Prostate gland (tissue), 2 donors: ENCODE results near the gene FLG. TPM values are rescaled to one million over a fixed set of nuclear protein-coding genes. Genes with fewer than 3 reads are reported as not detected.

ENCODE experiments used
- DNase-seq: peaks from one replicate; pipeline ENCODE4 v3.0.0-alpha.2; 2019; ENCODE audit warnings: low spot score
- H3K27ac ChIP-seq, 2 donors: fragments of 200-600 bp; sonication (generic); 2 replicates each; pipeline ENCODE4 v1.5.1; 2017 to 2019
- H3K27me3 ChIP-seq: fragments of 200-600 bp; sonication (generic); replicated peaks from 2 replicates; pipeline ENCODE4 v1.5.1; 2019; ENCODE audit not compliant: insufficient read depth
- H3K36me3 ChIP-seq, 2 donors: fragments of 200-600 bp; sonication (generic); 1 replicate in 1 of 2; 2 replicates in 1 of 2; pipeline versions ENCODE4 v1.5.1 to v1.8.1; 2017 to 2019
- H3K4me1 ChIP-seq: fragments of 200-600 bp; sonication (generic); replicated peaks from 2 replicates; pipeline ENCODE4 v1.5.1; 2019
- H3K4me3 ChIP-seq, 2 donors: fragments of 200-600 bp; sonication (generic); 2 replicates each; pipeline ENCODE4 v1.5.1; 2017 to 2019
- H3K9me3 ChIP-seq: fragments of 200-600 bp; sonication (generic); 2 replicates; pipeline ENCODE4 v1.5.1; 2017
- POLR2A ChIP-seq: fragments of 450-650 bp; IDR thresholded peaks from one replicate; pipeline ENCODE4 v1.6.1; 2016; ENCODE audit warnings: antibody characterized with exemption, mild to moderate bottlenecking
- POLR2AphosphoS5 ChIP-seq: sonication (generic); formaldehyde crosslinking; IDR thresholded peaks from one replicate; pipeline ENCODE4 v1.6.1; 2017; ENCODE audit warnings: antibody characterized with exemption
- WGBS: methylation state at CpG from one replicate; pipeline ENCODE4 v1.1.5; 2018; 5-methylcytosine and 5-hydroxymethylcytosine counted together
- intact Hi-C: fragments of 100-400 bp; cut with DNase I; formaldehyde crosslinking; loops from one replicate; pipeline ENCODE4 v1.14.2; 2022
- total RNA-seq, 2 donors: library from RNA; depleted of rRNA; stranded (reverse); fragments of >200 nt; gene quantifications; one replicate each; pipeline ENCODE4 v1.1.0, GENCODE V29; 2016
- TF ChIP-seq, protein P1 (sequence below), 4 experiments: fragments of 200-600 bp in 2 of 4; fragments of 450-650 bp in 2 of 4; sonication (generic) in 2 of 4; IDR thresholded peaks; 1 replicate in 3 of 4; 2 replicates in 1 of 4; pipeline ENCODE4 v1.5.1; 2016 to 2019; ENCODE audit warnings: antibody characterized with exemption in 4 of 4, mild to moderate bottlenecking in 2 of 4, moderate library complexity in 2 of 4

The FLG gene
- total RNA-seq, 2 donors from 2014 or later, result 0.91 to 13.6 TPM

DNA sequence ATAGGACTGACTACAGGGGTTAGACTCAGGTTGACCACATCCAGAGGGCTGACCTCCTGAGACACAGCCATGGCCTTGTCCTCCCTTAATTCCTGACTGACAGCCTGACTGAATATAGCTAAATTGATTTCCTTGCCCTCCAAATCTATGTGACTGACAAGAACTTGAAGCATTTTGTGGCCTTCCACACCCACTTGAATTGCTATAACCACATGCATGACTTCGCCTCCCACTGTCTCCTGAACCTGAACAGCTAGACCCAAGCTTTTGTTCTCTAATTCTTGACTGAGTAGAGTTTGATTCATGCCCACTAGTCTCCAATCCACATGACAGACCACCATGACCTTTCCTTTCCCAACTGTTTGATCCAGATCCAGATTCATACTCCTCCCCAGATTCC lies 31.7 kb upstream of the FLG start:
- H3K27ac ChIP-seq, result no peak overlapping the region
- DNase-seq, result no peak
- 88% methylated on average over 1 of the region's 1 CpG for WGBS
- no peaks in the 10 kb centered on the region for H3K27me3 ChIP-seq
- no peaks in the 10 kb centered on the region for H3K9me3 ChIP-seq
- H3K4me1 ChIP-seq, result no peaks in the 10 kb centered on the region
- H3K4me3 ChIP-seq, result no peak overlapping the region
- intact Hi-C loops, result no loop called here
- no peak for TF ChIP-seq POLR2A
- TF ChIP-seq, protein P1, sequence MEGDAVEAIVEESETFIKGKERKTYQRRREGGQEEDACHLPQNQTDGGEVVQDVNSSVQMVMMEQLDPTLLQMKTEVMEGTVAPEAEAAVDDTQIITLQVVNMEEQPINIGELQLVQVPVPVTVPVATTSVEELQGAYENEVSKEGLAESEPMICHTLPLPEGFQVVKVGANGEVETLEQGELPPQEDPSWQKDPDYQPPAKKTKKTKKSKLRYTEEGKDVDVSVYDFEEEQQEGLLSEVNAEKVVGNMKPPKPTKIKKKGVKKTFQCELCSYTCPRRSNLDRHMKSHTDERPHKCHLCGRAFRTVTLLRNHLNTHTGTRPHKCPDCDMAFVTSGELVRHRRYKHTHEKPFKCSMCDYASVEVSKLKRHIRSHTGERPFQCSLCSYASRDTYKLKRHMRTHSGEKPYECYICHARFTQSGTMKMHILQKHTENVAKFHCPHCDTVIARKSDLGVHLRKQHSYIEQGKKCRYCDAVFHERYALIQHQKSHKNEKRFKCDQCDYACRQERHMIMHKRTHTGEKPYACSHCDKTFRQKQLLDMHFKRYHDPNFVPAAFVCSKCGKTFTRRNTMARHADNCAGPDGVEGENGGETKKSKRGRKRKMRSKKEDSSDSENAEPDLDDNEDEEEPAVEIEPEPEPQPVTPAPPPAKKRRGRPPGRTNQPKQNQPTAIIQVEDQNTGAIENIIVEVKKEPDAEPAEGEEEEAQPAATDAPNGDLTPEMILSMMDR (IDR thresholded peaks at IDR 0.05), result no peak
- no peak for TF ChIP-seq POLR2AphosphoS5
- no peaks in the 10 kb centered on the region for H3K36me3 ChIP-seq

DNA sequence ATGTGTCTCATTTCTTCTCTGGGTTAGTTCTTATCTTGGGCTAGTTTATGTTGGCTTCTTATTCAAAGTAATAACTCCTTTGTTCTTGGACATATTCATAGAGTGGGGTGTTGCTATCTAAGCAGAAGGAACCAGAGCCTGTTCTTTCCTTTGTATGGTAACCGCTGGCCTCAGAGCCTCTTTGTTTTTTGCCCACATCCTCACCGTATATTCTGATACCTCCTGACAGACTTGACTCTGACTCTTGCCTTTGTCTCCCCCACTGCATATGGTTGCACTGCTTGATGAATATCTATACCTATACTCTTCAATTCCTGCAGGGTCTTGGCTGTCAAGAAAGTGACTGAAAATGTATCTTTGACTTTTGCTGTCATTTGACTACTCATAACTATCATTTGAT lies 24.6 kb upstream of the FLG start:
- Histone ChIP-seq H3K36me3 (no peaks in the 10 kb centered on the region), H3K4me3 (no peak overlapping the region), H3K9me3 (no peaks in the 10 kb centered on the region), H3K27me3 (no peaks in the 10 kb centered on the region), H3K27ac (no peak overlapping the region), H3K4me1 (no peaks in the 10 kb centered on the region)
- TF ChIP-seq POLR2A (no peak), POLR2AphosphoS5 (no peak)
- TF ChIP-seq, protein P1 (IDR thresholded peaks at IDR 0.05), result no peak
- WGBS, result 93% methylated on average over 2 of the region's 2 CpGs
- DNase-seq, result no peak
- intact Hi-C loops, result no loop called here

DNA sequence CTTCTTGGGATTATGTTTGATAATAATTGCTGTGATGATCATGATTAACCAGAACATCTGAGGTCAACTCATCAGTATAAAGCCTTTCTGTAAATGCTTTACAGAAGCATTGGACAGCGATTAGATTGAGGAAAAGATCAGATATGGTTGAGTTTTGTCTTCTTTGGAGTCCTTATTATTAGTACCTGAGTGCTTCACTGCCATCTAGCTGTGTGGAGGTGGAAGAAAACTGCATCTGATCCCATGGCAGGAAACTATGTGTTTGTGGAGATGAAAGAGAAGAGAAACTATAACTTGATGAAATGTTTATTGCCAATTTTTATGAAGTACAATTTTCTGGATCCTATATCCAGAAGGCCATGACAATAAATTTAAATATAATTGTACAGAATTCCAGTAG lies 23.4 kb upstream of the FLG start:
- no peaks in the 10 kb centered on the region for H3K4me1 ChIP-seq
- intact Hi-C loops, result no loop called here
- H3K27ac ChIP-seq, result no peak overlapping the region
- DNase-seq, result no peak
- H3K27me3 ChIP-seq, result no peaks in the 10 kb centered on the region
- H3K4me3 ChIP-seq, result no peak overlapping the region
- H3K9me3 ChIP-seq, result no peaks in the 10 kb centered on the region
- H3K36me3 ChIP-seq, result no peaks in the 10 kb centered on the region
- TF ChIP-seq, protein P1 (IDR thresholded peaks at IDR 0.05), result no peak
- TF ChIP-seq POLR2A (no peak), POLR2AphosphoS5 (no peak)
- WGBS, result 61% methylated on average over 1 of the region's 1 CpG

DNA sequence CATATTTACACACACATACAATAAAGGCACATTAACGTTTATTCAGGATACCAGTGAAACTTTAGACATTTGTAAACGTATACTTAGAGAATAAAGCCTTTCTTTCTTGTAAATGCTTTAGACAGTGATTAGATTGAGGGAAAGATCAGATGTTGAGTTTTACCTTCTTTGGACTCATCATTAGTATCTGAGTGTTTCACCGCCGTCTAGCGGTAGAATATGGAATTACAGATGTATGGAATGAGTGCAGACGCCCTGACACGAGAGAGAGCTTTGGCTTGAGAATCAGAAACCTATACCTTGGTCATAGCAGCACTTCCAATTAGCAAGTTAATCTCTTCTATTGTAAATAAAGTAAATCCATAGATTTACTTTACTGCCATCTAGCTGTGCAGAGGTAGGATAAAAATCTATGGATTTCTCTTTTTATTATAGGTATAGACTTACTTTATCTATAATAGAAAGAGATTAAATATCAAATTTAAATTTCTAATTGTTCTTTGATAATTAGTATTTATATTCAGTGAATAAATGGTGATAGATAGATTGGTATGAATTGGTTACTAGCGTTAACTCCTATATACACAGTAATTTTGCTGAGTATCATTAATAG lies 22.2 kb upstream of the FLG start:
- H3K27ac ChIP-seq, result no peak overlapping the region
- no peak overlapping the region for H3K4me3 ChIP-seq
- DNase-seq, result peak; percentile 54
- no peaks in the 10 kb centered on the region for H3K9me3 ChIP-seq
- no peaks in the 10 kb centered on the region for H3K4me1 ChIP-seq
- no peaks in the 10 kb centered on the region for H3K36me3 ChIP-seq
- no peaks in the 10 kb centered on the region for H3K27me3 ChIP-seq
- 18% methylated on average over 8 of the region's 8 CpGs for WGBS
- intact Hi-C loops, result no loop called here
- TF ChIP-seq, protein P1 (IDR thresholded peaks at IDR 0.05), result peak in 3 of 4 experiments; percentile 48 to 65 (median 63)
- no peak for TF ChIP-seq POLR2A
- TF ChIP-seq POLR2AphosphoS5, result no peak

DNA sequence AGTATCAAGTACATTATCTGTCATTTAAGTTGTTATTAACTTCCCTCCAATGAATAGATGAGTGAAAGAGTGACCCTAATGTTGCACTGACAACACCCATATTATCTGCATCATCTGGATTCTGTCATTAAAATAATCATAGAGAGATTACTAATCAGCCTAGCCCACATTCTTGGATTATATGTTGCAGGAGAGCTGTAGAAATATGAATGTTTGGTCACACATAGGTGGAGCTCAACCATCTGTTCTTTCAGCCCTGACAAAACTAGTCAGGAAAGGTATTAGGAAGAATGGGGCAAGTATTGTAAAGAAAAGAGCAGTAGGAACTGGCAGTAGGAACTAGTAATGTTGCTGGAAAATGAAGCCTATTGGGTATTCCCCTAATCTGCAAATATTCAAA lies 19.4 kb upstream of the FLG start:
- Histone ChIP-seq H3K4me1 (no peaks in the 10 kb centered on the region), H3K27ac (no peak overlapping the region), H3K36me3 (no peaks in the 10 kb centered on the region), H3K4me3 (no peak overlapping the region), H3K27me3 (no peaks in the 10 kb centered on the region), H3K9me3 (no peaks in the 10 kb centered on the region)
- DNase-seq, result no peak
- intact Hi-C loops, result no loop called here
- TF ChIP-seq, protein P1 (IDR thresholded peaks at IDR 0.05), result no peak
- TF ChIP-seq POLR2AphosphoS5 (no peak), POLR2A (no peak)
